TTC549 (cell line): ENCODE results near the gene LCE7A.

Experiments used
- FAIRE-seq: peaks from 2 replicates; lab custom pipeline; 2012; peaks lifted over from hg19 to GRCh38; lab: Jason Lieb, UNC

LCE7A gene, protein sequence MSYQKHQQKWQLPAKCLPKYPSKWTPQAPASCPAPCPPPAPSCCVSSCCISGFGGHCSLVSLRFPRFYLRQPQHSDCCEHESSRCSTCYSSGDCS

DNA sequence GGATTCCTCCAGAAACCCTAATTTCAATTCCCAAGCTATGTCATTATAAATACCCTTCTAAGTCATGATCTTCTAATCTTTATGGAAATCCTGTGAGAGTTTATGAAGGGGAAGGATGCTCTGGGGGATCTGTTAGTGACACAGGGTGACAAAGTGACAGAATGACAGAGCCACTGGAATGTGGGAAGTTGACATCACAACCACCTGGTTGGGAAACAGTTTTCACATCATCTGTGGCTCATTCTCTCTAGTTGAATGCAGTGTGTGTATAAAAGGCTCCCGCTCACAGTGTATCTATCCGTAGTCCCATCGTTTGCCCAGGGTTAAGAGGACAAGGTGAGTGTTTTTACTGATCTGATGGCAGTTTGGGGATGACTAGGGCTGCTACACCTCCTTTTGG, at the start of gene LCE7A:
Gene LCE7A, plus strand, starts transcription at position 301 of the 400 bp plus-strand sequence. CDS start 702 bp downstream, outside the sequence.
- no peak for FAIRE-seq

DNA sequence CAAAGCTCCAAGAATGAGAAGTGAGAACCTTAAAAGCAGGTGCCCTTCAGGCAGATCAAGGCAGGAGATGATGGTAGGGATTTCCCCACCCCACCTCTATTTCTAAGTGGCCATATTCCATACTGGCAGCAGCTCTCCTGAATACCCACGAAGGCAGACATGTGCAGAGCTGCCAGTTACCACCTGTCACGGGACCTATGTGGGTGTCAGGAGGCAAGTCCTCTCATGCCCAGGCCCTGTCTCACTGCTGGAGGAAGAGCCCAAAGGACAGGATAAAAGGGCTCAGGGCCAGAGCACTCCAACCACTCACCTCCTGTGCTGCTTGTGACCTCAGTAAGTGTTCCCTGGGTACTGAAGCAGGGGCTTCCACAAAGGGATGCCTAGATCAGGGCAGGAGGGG, 48.7 kb upstream of the LCE7A start:
- FAIRE-seq: no peak

DNA sequence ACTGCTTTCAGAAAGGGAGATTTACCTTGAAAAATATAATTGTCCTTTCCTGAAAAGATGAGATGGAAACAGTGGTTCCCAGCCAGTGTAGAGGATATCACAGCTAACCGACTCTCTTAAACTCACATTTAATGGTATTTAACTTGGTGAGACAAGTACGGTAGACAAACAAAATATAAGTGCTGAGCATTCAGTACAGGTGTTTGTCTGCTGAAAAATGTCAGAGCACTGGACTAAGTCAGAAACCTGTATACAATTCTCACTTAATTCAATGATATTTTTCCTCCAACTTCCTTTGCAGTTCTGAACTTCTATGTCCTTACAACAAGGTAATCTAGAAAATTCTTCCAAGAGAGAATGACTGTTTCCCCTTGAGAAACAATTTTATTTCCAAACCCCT, 48.1 kb upstream of the LCE7A start, which contains the start of gene LCE1B:
Gene LCE1B, plus strand, starts transcription at position 301 of the 400 bp plus-strand sequence. CDS start 476 bp downstream, outside the sequence.
- no peak for FAIRE-seq

DNA sequence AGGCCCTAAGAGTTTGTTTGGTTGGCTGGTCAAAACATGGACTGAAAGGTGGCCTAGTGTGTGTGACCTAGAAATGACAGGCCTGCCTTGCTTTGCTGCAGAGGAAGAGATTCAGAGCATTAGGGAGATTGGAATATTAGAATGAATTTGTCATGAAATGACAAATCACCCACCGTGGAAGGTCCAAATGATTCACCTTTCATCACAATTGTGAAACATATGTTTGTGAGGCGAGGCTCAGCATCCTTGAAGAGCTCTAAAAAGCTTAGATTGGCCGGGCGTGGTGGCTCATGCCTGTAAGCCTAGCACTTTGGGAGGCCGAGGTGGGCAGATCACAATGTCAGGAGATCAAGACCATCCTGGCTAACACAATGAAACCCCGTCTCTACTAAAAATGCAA, 42.5 kb upstream of the LCE7A start:
- no peak for FAIRE-seq

DNA sequence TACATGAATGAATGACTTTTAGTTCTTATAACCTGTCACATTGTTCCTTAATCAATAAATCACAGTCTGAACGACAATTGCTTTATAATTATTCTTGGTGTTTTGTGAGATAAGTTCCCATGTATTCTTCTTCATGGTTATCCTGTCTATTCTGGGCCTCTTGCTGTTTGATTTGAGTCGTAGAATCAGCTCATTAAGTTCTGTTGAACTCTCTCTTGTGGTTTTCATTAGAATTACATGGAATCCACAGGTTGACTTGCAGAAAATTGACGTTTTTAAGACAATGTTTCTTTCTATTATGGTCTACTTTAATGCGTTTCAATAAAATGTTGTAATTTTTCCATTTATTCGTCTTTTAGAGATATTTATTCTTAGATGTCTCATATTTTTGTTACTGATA, 36.5 kb upstream of the LCE7A start:
- no peak for FAIRE-seq

DNA sequence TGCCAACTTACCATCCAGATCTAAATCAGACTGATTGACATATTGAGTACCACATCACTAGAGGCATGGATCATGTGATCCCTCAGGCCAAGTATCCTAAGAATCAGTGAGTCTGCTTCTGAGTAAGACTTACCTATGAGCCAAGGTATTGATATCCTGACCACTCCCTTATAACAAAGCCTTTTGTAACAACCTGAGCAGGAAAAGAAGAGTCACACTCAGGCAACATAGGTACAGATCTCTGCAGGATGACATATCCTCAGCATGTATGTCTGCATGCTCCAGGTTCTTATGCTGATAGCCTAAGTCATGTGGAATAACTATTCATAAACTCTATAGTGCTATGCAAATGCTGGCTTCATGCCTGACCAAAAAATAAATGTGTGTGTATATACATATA, 34.8 kb upstream of the LCE7A start:
- FAIRE-seq: no peak

DNA sequence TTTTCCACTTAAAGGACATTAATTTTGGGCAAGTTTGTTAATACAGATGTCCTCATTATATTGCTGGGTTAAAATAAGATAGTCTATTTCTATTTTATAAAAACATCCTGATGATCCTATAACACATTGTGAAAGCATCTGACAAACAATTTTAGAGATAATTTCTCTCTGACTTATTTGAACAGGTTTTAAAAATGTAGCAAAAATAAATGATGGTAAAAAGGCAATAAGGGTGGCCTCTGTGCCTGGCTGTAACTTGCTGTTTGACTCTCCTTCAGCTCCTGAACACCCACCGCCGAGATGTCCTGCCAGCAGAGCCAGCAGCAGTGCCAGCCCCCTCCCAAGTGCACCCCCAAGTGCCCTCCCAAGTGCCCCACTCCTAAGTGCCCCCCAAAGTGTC, 32.6 kb upstream of the LCE7A start, which contains the start of gene LCE1A:
Gene LCE1A, plus strand, starts transcription at position 301 of the 400 bp plus-strand sequence. Its CDS starts 0 bp downstream, at position 301.
- no peak for FAIRE-seq

DNA sequence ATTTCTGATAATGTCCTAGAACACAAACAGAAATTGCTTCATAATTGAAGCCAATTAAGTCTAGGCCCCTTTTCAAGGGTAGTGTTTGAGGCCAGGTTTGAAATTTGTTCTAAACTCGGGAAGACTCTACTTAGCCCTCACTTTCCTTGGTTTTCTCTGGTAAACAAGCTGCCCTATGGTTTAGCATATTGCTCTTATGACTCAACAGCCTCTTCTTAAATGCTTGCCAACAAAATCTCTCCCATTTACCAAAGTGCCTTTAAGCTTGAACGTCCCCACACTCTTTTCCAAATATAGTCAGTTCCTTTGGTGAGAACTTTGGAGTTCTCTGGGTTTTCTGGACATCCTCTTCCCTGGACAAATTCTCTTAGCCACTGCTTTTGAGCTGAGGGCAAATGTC, 22.9 kb upstream of the LCE7A start:
- no peak for FAIRE-seq

DNA sequence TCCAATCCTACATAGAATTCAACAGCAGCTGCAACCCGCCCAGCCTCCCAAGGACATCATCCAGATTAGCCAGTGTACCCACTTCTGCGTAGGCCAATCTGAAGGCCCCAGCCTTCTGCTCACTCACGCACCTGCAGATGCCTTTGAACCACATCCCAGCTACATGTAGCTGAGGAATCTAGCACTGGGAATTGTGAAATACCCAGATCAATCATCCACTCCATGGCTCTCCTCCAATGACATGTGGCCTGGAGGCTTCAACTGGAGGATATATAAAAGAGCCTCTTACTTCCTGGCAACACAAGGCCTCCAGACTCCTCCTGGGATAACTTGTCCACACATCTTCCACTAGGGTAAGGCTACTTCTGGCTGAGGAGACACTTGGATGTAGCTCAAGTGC, 17.2 kb upstream of the LCE7A start, which contains the start of gene LCE6A:
Gene LCE6A, plus strand, starts transcription at position 301 of the 400 bp plus-strand sequence. CDS start 665 bp downstream, outside the sequence.
- no peak for FAIRE-seq

DNA sequence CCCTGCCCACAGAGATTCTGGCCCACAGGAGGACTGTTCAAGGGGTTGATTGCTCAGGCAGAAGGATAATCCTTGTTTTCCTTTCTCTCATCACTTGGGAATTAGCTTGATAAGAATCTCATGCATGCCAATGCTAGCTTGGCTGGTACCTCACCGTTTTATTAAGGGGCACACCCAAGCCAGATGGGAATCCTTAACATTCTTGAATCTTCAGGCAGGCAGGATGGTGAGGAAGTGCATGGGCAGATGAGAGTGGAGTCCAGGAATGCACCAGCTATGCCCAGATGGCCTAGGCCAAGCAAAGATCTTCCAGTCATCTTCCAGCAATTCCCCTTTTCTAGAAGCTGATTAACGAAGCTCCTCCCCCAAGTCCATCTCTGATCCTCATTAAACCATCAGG, 4.1 kb upstream of the LCE7A start:
- no peak for FAIRE-seq

DNA sequence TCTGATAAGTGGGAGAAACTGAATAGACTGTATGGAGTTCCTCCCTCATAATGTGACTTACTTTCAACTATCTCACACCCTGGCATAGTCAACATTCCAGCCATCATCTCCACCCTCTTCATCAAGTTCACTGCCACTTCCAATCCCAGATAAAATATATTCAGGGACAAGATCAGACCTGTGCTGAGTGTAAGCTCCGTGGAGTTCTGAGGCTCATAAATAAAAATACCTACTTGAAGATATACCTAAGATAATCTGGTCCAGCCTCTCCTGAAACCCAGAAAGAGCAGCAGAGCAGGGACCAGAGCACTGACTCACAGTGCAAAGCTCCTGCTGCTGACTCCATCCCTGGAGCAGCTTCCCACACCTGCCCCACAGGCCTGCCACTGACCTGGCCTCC, 1.7 kb upstream of the LCE7A start:
- no peak for FAIRE-seq

DNA sequence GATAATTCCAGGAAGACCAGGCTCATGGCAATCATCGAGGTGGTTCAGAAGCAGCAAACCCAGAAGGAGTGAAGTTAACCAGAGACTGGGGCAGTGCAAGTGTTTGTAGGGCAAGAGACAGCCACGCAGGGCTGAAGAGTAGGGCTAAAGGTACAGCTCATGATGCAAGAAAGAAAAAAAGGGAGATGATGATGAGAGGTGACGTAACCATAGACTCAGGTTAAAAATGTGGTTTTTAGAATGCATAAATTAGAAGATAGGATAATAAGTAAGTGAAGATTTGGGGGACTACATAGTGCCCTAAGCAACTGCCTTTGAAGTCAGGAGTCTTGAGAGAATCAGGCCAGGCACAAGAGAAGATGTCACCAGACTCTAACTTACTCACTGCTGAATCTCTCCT, 333 bp downstream of the LCE7A start:
- no peak for FAIRE-seq

DNA sequence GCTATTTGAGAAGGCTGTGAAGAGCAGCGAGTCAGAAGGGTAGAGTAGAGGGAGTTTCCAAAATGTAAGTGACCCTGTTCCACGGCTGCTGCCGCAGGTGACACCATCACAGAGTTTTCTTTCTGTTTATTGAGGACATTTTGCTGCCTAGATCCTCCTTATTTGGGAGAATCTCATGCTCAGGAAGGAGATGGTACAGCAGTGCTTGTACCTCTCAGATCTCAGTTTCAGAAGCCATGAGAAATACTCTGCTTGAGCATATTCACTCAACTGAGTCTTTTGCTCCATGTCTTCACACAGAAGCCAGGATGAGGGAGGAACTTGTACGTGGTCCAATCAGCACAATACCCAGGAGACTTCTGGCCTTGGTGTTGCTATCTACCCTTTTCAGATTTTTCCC, 1.6 kb downstream of the LCE7A start:
- no peak for FAIRE-seq

DNA sequence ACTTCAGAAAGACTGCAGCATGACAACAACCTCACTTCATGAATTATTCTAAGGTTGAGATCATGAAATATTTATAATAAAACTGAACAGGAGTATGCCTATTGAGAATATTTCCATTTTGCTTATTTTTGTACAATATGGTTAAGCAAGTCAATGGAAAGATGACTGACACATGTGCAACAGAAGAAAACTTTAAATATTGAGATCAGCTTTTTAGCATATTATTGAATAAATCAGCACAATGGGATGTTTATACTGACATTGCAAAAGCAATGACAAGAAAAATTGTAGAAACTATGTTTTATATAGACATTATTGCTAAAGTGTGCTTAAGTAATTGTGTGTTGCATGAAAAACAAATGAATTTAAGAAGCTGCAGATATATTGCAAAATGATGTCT, 4.6 kb downstream of the LCE7A start:
- no peak for FAIRE-seq

DNA sequence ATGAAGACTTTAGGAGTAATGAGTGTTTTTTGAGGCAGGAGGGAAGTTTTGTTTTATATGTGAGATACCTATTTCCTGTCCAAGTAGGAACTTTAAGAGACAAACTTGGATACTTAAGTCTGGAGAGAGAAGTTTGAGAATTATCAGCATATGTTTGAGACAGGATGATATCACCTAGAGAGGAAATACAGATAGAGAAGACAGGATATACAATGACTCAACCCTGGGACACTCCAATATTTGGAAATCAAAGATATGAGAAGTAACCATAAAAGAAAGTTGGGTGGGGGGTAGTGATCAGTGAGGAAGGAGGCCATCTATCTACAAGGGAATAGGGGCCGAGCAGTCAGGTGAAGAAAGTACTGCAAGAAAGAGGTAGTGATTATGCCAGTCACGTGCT, 6.5 kb downstream of the LCE7A start:
- no peak for FAIRE-seq

DNA sequence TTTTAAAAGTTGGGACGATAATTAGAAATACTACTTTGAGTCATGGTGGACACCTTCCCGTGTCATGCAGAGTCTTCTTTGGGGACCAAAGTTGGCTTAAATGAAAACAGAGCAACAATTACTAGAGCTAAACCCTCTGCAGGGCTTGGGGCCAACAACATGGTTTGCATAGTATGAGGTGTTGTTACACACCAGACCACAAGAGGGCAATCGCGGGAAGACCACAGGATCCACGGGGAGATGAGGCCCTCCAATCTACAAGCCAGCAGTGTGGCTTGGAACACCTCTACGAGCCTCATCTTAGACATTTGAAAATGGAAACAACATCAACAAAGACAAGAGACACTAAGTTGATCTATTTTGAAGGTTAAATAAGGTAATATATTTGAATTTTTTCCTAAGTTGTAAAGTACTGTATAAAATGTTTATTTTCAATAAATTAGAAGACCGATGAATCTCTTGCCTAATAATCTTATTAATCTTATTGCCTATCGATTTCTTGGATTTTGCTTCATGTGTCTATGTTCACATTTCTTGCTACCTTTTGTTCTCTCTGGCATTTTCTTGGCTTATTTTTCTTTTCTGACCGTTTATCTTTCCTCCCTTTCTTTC, 10.1 kb downstream of the LCE7A start:
- peak; percentile 90 for FAIRE-seq

DNA sequence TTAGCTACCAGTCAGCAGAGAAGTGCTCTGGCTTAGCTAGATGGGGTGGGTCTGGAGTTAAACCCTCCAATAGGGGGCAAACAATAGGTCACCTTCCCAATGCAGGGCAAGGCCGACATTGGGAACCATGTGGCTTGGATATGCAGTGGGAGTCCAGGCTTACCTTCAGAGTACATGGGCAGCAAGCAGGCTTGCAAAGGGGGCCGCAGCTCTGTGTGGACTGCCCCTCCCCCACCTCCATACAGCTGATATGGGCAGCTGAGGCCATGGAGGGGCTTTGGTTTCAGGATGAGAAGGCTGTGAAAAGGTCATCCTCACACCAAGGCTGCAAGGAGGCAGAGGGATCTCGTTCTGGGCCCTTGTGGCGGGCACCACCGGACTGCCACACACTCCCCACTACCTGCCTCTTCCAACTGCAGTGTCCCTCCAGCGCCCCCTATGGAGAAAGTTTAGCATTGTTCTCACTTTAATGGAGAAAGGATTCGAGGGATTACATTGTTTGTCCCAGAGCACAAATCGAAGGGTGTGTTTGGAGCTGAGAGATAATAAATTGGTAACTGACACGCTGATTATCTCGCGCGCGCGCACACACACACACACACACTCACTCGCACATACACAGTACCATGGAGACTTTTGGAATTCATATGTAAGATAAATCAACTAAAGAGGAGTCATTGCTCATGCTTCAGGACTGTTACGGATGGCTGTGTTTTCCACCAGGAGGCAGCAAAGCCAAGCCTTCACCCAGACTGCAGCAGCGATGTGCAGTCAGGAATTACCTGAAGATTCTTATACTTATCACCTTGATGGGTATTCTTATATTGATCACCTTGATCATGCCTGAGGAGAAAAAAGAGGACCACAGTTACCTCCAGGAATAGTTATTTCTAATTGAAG, 11.3 kb downstream of the LCE7A start:
- FAIRE-seq: no peak

DNA sequence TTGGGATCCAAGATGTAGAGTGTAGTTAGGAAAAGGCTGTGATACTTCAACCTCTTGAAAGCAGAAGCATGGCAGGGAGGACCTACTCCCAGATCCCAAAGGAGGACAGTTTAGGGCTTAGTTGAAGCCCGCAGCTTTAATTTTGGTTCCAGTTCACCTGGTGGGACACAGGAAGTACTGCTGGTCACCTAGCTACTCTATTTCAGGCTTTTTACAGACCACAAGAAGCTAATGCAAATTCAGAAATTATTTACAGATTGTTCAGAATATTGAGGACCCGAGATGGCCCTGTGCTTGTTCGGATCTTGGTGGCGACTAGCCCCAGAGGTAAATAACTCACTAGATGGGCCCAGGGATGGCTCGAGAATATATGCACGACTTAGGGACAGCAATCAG, 11.9 kb downstream of the LCE7A start:
- FAIRE-seq: no peak

DNA sequence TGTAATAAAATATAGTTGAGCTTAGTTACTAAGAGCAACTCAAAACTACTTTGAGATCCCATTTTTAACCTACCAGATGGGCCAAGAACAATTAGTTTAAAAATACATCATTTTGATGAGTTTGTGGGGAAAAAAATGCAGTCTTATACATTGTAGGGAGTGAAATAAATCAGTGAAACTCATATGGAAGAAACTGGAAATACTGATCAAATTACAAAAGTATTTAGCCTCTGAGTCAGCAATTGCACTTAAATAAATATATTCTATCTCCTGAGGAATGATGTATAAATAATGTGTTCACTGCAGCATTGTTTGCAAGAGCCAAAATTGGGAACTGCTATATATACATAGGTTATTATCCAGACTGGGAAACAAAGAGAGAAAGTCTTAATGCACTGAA, 13.7 kb downstream of the LCE7A start:
- FAIRE-seq: no peak

DNA sequence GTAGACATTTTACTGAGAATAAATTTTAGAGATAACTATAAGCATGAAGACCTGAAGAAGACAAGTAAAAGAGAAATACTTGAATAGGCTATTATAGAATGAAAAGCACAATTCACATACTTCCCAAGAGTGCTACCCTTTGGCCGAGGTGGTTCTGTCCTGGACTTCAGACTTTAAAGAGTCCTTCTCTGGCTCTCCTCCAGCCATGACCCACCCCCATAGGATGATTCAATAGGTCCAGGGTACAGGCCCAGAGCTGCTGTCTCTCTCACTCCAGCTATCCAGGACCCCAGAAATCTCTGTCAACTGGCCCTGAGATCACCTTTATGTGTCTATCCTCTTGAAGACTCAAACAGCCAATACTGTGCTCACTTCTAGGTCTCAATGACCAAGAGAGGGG, 17.0 kb downstream of the LCE7A start:
- FAIRE-seq: no peak

DNA sequence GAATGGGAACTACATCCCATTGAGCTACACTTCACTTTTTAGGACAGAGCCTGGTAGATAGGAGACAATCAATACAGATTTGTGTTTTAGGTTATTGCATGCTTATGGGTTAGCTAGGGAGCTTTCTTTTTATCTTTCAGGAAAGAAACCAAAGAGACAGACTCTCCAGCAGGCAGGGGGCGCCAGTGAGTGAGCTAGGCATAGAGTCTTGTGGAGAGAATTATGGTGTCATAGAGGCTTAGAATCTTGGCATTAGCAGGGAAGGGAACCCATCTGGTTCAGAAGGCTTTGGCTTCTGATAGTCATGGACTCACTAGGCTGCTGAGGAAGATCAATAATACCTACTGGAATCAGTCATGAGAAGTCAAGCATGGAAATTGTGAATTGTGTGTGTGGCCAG, 18.2 kb downstream of the LCE7A start, which contains the start of gene SMCP:
Gene SMCP, plus strand, starts transcription at position 281 of the 400 bp plus-strand sequence. CDS start 6,101 bp downstream, outside the sequence.
- no peak for FAIRE-seq

DNA sequence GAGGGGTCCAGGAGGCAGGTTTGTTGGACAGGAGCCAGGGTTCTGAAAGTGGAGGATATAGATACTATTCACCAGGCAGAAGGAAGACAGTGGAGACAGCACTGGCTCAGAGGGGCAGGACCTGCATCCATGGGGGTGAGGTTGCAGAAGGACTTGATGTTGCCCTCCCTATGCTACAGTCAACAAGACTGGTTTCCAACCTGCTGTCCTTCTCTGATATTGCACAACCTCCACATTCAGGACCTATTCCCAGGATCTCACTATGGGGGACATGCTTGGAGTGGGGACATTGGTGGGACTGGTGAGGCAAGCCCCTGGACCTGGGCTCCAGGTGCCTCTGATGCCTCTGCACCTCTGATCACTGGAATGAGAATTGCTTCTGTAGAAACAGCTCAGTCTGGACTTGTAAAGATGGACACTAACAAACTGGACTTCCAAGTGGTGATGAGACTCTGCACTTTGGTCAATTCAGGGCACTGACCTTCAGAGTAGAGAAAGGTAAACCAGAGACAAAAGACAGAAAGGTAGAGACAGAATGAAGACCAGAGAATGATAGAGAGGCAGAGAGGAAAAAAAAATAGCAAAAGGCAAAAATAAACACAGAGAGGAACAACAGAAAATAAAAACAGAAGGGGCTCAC, 19.9 kb downstream of the LCE7A start:
- FAIRE-seq: no peak

DNA sequence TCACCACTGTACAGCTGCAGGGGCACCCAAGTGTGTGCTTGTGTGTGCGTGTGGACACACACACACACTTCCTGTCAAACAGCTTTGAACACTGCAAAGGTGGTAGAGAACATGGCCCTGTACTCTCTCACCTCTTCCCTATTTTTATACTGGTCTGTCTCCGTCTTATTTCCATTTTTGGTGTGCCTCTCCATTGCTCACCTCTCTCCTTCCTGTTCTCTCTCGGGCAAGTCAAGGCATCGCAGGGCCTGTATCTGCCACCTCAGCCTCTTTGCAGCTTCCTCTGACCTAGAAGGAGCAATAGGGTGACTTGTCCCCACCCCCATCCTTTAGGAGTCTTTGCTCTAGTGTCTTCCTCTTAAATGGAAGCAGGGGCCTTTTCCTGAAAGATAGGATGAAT, 20.5 kb downstream of the LCE7A start:
- no peak for FAIRE-seq
